GM21737 (cell line): ENCODE measurements around the gene TNS1.

Source experiments
- ATAC-seq: cut with Tn5 transposase; IDR thresholded peaks from one replicate; pipeline ENCODE4 v1.9.1; 2021; ENCODE audit warnings: mild to moderate bottlenecking, moderate library complexity; ENCODE audit not compliant: unreplicated experiment

Gene TNS1

GRCh38 chr2:217902379-217903141, 100.2 kb downstream of the TNS1 start:
- ATAC-seq, result no peak

- ATAC-seq, result no peak
These were observed 100.9 kb downstream of the TNS1 start for GRCh38 chr2:217901835-217902378.

- ATAC-seq, result no peak
These were observed 101.4 kb downstream of the TNS1 start for GRCh38 chr2:217901400-217901799.

DNA sequence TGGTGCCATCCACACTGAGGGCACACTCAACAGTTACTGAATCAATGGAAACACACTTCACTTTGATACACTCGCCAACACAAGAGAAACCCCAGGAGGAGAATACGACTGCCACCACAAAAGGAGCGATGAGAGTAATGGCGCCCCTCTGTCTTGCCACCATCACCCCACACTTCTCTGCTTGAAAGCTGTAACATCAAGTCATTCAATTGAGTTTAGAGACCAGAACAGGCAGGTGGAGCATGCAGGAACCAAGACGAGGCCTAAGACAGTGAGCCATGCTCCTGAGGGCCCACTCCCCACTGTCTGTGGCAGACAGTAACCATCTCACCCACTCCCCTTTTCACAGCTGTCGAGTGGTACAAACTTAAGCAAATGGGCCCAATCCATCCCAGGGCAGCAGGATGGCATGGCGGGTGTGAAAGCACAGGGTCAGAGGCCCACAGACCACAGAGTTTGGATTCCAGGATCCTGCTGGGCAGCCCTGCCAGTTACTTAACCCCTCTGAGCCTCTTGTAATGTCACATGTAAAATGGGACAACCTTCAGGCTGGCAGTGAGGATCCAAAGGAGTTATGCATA, 101.9 kb downstream of the TNS1 start:
- no peak for ATAC-seq

- no peak for ATAC-seq
These were observed 102.6 kb downstream of the TNS1 start for GRCh38 chr2:217900010-217900779.

- no peak for ATAC-seq
These were observed 103.4 kb downstream of the TNS1 start for GRCh38 chr2:217899231-217900009.

GRCh38 chr2:217897816-217898806, 104.7 kb downstream of the TNS1 start:
- ATAC-seq, result no peak

- ATAC-seq, result no peak
These were observed 105.6 kb downstream of the TNS1 start for GRCh38 chr2:217897091-217897715.

DNA sequence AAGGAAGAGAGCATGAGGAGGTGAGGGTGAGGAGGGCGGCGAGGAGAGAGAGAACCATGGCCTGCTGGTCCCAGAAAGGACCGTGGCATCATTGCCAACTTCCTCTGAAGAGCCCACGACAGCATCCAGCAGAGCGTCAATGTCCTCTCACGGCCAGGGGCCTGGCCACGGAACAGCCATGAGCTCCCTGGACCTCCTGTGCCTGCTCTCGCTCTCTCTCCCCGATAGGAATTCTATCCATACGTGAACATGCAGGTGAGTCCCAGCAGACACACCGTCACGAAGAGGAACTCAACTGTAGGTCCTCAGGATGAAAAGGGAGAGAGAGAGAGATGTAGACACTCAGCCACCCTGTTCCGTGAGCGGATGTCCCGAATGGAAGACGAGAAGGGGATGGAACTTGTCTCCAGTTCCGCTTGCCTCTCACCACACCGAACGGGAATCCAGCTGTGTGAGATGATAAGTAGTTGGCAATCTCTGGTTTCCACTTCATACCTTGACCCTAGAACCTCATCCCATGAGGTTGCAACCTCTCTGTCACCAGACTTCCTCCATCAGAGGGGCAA, 107.6 kb downstream of the TNS1 start:
- ATAC-seq, result no peak

GRCh38 chr2:217893440-217893839, 109.4 kb downstream of the TNS1 start:
- ATAC-seq, result no peak

- ATAC-seq, result no peak
These were observed 110.2 kb downstream of the TNS1 start for GRCh38 chr2:217892560-217892959.

DNA sequence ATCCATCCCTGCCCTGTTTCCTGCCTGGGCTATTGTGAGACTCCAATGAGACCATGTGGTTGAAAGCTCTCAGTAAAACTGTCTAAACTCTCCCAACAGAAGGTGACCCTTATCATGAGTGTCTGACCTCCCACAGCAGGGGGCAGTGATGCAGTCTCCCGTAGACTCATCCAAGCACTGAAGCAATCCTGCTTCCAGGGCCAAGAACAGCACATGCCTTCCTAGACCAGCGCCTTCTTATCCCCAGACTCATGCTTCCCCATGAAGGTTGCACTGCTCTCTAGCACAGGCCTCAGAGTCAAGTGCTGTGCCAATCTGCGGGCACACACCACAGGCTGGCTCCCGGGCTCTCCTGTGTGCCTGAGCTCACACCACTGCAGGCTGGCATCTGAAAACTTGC, 112.3 kb downstream of the TNS1 start:
- no peak for ATAC-seq

- ATAC-seq, result no peak
These were observed 113.1 kb downstream of the TNS1 start for GRCh38 chr2:217889656-217890055.

GRCh38 chr2:217887841-217888701, 114.7 kb downstream of the TNS1 start:
- no peak for ATAC-seq

- no peak for ATAC-seq
These were observed 116.0 kb downstream of the TNS1 start for GRCh38 chr2:217886720-217887309.

DNA sequence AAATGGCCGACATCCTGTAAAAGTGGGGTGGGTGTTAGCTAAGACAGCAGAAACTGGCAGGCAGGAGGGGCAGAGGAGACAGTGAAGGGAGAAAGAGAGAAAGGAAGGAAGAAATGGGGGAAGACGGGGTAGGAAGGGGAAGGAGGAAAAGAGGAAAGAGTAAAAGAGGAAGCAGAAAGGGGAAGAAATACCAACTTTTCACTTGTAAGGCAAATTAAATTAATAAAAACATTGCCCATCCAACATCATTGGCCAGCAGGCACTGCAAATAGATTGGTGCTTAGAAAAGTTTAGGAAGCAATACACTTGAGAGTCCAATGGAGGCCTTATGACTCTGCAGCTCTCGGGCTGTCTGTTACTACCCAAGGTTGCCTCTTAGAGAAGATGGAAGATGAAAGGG, 116.7 kb downstream of the TNS1 start:
- no peak for ATAC-seq

DNA sequence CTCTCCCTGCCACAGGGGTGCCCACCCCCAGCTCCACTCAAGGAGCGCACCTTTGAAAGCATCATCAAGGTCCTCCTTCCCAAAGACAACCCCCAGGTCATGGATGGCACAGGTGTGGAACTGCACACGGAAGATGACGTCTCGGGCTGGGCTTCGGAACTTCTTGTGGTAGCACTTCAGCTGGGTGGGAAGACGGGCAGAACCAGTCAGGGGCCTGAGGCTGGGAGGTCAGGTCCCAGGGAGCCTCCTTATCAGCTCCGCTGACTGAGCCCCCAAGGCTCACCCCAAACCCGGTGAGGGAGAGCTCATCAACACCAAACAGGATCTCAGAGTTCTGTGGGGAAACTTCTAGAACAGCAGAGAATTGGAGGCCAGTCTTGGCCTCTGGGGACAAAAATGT, 117.8 kb downstream of the TNS1 start:
- ATAC-seq, result no peak

DNA sequence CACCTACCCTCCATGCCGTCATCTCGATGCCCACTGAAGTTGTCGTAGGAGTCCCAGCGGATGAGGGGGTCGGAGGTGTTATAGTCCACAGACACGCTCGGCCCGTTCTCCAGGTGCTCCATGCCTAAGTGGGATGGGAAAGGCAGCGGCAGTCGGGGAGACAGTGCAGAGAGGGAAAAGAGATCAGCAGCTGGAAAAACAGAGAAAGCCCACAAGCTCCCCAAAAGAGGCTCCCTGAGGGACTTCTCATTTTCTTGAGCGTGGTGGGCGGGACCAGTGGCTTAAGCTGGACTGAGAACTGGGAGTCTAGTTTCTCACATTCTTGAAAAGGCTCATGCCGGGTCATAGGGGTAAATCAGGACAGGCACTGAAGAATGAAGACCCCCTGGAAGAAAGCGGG, 121.9 kb downstream of the TNS1 start:
- ATAC-seq, result no peak
